HG03521 (cell line): ENCODE results near the gene STPG4.
"Not testable (repeated sequence)": the region's sequence is repeated elsewhere in the genome, so short reads cannot be mapped to it uniquely, and the experiment has no call there.

Experiments used
- ATAC-seq: cut with Tn5 transposase; IDR thresholded peaks from one replicate; pipeline ENCODE4 v1.9.1; 2021; ENCODE audit warnings: mild to moderate bottlenecking, moderate library complexity; ENCODE audit not compliant: unreplicated experiment

Gene STPG4

DNA sequence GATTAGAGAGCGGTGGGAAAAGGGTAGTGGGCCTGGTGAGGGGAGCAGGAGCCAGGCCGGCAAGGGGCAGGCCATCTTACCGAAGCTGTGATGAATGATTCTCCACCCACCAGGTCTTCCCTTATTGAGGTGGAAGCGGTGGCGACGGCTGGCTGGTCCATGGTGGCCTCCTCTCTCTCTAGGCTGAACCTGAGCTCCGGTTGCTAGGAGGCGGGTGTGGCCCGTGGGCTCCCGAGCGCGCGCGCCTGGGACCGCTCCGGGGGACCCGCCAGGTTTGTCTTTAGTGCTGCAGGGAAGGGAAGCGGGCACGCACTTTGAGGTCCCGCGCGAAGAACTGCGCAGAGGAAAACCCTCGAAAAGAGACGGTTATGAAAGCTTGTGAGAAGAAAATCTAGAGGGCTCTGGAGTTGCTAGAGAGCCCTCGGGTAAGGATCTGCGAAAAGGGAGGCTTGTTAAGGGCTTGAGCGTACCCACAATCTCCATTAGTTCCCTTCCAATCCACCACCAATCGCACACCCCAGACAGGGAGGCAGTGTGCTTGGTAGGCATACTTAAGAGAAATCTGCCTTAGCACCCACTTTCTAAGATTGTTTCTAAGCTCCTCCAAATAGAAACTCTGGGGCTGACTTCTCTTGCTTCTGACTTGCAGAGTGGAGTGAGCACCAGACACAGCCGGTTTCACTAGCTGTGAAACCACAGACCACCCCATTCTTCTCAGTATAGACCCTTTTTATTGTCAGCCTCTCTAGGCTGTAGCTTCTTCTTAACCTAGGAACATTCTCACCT is at the start of gene STPG4:
Gene STPG4 (minus strand): TSS at position 218 of the 786 bp plus-strand sequence. CDS start 57 bp downstream, at position 161.
- no peak for ATAC-seq

DNA sequence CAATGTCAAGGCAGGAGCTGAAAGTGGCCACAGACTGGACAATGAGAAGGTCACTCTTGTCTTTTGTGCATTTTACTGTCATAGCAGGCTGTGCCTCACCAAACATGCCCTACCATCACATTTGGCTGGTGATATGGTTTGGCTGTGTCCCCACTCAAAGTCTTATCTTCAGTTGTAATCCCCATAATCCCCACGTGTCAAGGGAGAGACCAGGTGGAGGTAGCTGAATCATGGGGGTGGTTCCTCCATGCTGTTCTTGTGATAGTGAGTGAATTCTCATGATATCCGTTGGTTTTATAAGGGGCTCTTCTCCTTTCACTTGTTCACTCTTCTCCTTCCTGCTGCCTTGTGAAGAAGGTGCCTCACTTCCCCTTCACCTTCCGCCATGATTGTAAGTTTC is 49.6 kb upstream of the STPG4 start:
- ATAC-seq, result no peak

GRCh38 chr2:47203995-47204394 is 48.9 kb upstream of the STPG4 start:
- ATAC-seq, result no peak

GRCh38 chr2:47201224-47201623 is 46.1 kb upstream of the STPG4 start:
- ATAC-seq, result no peak

DNA sequence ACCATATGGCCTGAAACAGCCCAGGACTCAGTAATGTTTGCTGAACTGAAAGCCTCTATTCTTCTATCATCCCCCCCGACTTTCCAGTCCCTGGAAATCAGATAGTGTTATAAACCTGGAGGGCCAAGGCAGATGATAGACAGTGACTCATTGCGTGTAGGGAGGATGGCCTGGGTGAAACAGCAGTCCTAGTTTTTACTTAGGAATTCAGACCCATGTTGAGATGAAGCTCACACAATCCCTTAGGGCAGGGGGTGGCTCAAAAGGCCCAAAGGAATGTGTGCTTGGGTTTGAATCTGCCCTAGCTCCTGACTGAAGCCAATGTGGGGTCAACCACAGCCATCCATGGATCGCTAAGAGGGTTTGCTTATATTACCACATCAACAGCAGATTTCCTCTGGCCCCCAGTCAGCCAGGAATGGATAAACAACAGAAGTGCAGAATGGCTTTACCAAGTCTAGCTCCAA is 43.9 kb upstream of the STPG4 start:
- no peak for ATAC-seq

DNA sequence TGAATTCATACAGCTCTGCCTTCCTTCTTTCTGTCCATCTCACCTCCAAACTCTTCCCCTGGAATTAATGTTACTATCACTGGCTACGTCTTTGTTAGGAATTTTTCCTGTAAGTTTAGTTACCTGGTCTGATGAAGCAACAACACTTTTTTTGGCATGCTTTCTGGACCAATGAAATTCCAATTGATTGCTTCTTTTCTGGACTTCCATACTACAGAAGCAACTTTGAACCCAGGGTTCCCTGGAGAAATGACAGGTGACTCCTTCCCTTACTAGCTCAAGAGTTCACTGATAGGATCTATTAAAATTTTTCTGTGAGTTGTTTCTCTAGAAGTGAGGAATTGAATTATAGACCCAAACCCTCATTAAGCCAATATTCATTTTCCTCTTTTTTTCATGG is 41.4 kb upstream of the STPG4 start:
- ATAC-seq, result no peak

DNA sequence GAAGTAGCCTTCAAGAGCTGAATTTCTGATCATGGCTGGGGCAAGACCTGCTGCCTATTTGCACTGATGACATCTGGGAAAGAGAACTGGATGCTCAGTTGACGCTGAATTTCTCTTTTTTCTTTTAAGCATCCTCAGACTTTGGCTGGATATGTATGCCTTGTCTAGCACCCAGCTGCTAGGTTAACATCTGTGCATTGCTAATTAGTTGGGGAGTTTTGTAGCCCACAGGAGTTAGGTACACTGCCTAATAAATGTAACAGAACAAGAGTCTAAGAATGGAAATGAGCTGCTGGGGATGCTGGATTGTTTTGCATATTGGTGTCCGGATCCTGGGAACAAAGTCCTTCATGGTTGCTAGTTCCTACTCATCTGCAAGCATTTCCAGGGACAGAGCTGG is 40.9 kb upstream of the STPG4 start:
- no peak for ATAC-seq

DNA sequence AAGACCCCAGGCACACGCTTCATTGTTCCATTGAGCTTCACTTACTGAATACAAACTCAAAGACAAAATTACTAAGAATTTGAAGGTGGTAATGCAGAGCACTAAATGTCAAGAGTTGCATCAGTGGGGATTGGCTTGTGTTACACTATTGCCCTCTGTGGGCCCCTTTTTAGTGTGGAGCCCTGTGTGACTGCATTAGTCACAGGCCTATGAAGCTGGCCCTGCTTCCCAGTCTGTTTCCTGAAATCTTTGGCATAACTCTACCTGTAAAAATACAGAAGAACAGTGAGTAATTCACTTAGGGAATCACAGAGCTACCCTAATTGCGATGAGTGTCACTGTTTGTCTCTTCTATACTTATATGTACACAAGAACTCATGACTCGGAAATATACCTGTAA is 40.0 kb upstream of the STPG4 start:
- ATAC-seq, result no peak

DNA sequence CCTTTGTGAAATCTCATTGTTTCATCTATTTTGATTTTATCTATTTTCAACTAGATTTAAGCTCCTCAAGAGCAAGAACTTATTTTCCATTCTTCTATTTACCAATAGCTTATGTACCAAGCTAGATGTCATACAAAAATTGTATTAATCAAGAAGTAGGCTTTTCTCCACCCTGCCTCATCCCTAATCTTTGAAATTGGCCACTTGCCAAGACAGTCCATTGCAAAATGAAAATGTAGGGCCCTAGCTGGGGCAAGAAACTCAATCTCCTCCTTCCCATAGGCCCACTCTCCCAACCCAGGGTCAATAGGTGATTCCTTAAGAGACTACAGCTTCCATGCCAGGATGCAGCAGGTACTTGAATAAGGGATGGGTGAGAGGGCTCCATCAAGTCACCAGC is 39.3 kb upstream of the STPG4 start:
- ATAC-seq, result no peak

DNA sequence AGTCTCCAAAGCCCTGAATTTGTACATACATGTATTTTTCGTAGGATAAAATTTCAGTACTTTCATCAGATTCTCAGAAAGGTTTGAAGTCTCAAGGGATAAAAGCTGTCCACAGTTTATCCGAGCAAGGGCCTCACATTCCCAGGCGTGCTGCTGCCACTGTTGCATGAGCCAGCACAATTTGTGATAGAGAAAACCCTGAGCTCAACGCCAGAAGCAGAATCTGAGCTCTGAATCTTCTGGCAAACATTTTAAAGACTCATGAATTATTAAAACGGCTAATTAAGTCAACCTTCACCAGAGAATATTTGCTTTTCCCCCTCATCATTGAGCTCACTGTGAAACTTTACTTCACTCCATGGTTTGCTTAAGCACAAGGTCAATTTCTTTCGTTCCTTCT is 38.5 kb upstream of the STPG4 start:
- ATAC-seq, result no peak

DNA sequence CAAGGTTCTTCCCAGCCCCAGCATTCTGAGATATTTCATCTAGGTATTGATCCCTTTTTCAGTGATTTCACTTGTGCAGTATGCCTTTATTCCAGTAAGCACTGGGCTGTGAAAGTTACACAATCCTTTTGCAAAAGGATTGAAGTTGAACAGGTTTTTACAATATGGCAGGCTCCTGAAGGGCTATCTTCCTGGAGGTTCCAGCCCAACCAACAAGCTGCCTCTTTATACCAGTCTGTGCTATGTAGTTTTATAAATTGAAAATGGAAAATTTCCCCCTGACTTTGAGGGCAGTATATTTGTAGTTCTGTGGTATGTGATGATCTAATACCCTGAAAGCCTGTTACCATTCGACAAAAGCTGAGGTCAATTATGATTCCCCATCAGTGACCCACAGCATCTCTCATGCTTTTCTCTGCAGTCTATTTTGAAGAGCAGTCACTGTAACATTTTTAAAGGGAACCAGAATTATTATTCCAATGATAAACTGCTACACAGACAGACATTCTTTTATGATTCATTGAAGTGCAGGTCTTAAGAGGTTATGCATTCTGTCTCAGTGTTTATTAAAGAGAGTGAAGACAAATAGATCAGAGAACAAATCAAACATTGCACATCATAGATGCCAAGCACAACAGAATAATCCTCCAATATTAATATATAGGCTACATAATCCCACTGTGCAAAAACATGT is 35.2 kb upstream of the STPG4 start:
- no peak for ATAC-seq

DNA sequence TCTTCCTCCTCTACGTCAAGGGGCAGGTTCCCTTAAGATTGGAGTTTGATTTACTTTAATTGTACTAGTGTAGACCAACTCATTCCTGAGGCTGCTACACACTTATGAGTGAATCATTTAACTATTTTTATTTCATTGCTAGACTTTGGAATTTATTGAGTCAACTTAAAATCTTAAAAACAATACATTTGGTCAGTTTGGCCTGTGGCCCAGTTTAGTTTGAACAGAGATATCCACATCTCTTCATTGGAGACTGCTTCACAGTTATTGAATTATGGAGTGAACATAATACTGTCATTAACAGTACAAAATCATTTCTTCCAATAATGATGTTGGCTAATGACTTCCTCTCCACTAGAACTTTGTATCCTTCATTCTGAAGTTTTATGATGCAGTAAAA is 34.5 kb upstream of the STPG4 start:
- no peak for ATAC-seq

DNA sequence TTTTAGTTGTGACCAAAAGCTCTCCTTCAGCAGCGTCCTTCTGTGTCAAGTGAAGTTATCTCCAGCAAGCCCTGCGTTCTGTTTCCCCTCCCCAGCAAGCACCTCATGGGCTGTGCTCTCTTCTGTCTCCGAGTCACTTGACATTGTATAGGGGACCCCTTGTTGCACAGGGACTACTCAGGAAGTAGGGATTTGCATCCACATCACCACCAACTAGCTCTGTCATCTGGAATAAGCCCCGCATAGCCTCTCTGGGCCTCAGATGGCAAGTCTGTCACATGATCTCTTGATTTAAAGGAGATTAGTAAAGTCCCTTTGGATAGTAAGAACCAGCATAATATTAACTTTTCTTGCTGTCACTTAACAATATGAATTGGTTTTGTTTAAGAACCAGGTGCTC is 32.0 kb upstream of the STPG4 start:
- ATAC-seq, result no peak

GRCh38 chr2:47186351-47186750 is 31.2 kb upstream of the STPG4 start:
- ATAC-seq, result no peak

DNA sequence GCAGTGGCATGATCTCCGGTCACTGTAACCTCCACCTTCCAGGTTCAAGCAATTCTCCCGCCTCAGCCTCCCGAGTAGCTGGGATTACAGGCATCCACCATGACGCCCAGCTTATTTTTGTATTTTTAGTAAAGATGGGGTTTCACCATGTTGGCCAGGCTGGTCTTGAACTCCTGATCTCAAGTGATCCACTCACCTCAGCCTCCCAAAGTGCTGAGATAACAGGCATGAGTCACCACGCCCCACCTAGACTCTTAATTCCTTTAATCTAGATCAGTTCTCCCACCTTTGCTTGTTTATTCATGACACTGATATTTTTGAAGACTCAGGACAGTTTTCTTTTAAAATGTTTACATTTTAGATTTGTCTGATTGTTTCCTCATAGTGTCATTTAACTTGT is 30.0 kb upstream of the STPG4 start:
- ATAC-seq, result not testable (repeated sequence)

DNA sequence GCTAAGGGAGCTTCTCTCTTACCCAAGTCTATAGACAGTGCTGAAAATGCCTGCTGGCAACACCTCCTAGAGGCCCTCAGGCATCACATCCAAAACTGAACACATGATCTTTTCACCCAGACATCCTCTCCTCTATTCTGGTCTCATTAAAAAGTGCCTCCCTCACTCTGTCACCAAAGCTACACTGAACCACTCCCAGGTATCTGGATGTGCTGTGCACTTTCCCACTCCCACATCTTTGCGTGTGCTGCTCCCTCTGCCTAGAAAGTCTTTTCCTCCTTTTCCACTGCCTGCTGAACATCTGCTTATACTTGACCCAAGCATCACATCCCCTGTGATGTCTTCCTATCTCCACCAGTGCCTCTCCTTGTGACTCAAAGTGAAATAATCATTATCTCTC is 26.1 kb upstream of the STPG4 start:
- ATAC-seq, result no peak

- ATAC-seq, result no peak
Measured at GRCh38 chr2:47180531-47180930, 25.4 kb upstream of the STPG4 start.

DNA sequence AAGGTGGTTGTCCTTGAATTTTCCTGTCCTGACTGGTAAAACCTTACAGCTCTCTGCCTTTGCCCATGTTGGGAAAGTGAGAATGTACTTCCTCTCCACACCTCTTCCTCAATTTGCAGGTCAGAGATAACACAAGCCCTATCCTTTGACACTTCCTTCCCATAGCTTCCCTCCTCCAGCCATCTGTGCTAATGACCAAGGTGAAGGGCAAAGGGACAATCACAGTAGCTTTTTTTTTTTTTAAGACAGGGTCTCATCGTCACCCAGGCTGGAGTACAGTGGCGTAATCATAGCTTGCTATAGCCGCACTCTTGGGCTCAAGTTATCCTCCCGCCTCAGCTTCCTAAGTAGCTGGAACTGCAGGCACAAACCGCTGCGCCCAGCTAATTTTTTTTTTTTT is 24.3 kb upstream of the STPG4 start:
- ATAC-seq, result no peak

DNA sequence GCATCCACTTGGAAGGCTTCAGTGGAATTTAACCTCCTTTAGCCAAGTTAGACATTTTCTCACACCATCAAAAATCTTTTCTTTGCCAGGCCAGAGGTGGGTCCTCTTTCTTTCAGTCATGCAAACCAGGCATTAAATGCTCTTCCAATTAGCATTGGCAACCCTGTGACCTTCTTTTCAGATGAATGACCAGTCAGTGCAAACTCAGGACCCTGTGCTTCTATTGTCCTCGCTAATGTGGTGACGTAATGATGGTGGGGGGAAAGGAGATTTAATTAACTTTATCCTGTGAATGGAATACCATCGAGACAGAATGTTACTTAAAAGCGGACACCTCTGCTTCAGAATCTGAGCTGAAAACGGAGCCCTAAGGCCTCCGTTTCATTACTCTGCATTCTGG is 23.2 kb upstream of the STPG4 start:
- ATAC-seq, result no peak

DNA sequence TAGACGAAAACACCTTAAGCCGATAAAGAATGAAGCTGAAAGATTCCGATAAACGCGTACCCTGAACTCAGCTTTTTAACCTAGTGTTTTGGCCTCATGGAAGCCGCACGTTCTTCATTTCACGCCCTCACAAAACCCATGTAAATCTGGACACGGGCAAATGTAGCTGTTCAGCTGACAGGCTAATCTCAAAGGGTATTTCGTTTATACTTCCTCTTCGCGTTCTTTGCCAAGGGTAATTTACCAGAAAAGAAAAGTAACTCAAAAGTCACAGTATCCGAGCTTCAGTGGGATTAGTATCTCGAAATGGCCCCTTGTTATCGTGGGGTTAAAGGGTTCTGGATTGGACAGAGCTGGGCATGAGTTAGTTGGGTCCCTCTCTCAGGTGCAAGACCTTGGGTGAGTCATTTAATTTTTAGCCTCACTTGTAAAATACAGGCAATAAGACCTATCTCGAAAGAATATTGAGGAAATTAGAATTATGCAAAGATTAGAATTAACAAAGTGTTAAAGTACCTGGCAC is 22.0 kb upstream of the STPG4 start:
- no peak for ATAC-seq

DNA sequence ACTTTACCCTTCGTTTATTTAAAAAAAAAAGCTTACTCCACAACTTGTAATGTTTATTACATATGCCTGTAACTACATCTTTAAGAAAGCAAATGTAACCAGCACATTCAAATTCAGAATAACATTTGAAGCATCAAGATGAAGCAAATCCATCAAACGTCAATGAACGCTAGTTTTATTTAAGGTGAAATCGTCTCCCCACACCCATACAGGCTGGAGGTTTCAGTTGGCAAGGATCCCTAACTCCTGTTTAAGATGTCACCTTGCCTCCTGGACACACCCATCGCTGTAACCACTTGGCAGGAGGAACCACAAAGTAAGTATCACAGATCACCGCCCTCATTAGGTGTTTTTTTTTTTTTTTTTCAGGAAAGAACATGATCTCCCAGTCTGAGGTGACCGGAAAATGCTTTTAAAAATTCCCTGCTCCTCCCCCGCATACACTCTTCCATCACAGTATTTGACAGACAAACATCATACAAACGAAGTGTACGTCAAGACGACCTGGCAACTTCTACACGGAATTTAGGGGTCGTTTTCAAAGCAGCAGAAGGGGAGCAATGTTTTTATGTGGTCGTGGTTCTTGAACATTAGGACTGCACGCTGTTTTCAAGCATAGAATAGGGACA is 19.7 kb upstream of the STPG4 start:
- ATAC-seq, result no peak
